DND-41 (cell line): ENCODE measurements around the gene MTREX.

Source experiments
- CTCF ChIP-seq: IDR thresholded peaks from 2 replicates; pipeline ENCODE4 v1.5.1; 2012; ENCODE audit warnings: borderline replicate concordance, low read length, moderate library complexity, mild to moderate bottlenecking; ENCODE audit not compliant: poor library complexity, severe bottlenecking; ENCODE audit errors: extremely low read depth
- EZH2 ChIP-seq: IDR thresholded peaks from 3 replicates; pipeline ENCODE4 v1.6.1; 2012; ENCODE audit warnings: borderline replicate concordance, low read depth, mild to moderate bottlenecking, moderate library complexity, low read length, inconsistent platforms; ENCODE audit not compliant: severe bottlenecking

GRCh38 chr5:55343609-55344008 is 35.8 kb downstream of the MTREX start:
- TF ChIP-seq CTCF (no peak), EZH2 (no peak)
